Ovary (tissue), 3 donors: ENCODE measurements around the gene HDHD2.

Experiments
- CTCF ChIP-seq, 3 donors: fragments of 450-650 bp in 2 of 3; fragments of 200-600 bp in 1 of 3; IDR thresholded peaks; one replicate each; pipeline versions ENCODE4 v1.5.1 to v1.8.0; 2016 to 2022; ENCODE audit warnings: antibody characterized with exemption in 3 of 3, mild to moderate bottlenecking in 1 of 3
- EP300 ChIP-seq: sonication (generic); formaldehyde crosslinking; IDR thresholded peaks from one replicate; pipeline ENCODE4 v1.6.1; 2017; ENCODE audit warnings: antibody characterized with exemption
- POLR2A ChIP-seq: fragments of 450-650 bp; IDR thresholded peaks from one replicate; pipeline ENCODE4 v1.6.1; 2017; ENCODE audit warnings: antibody characterized with exemption, mild to moderate bottlenecking, moderate library complexity
- donor health status: DM: no; HTN: no; CAD: no.

GRCh38 chr18:47062471-47062870 is 87.8 kb downstream of the HDHD2 start:
- no peak for TF ChIP-seq CTCF (IDR thresholded peaks at IDR 0.05)
- no peak for TF ChIP-seq EP300
- no peak for TF ChIP-seq POLR2A
